Activated T-cell treated with anti-CD3 and anti-CD28 coated beads for 1 hour (primary cell): ENCODE data around the gene ZNF423.

Source experiments
- DNase-seq: peaks from one replicate; pipeline ENCODE4 v3.0.0-alpha.2; 2020; ENCODE audit warnings: low read depth

ZNF423 gene

GRCh38 chr16:49491106-49491670, 364.7 kb downstream of the ZNF423 start:
- no peak for DNase-seq

DNA sequence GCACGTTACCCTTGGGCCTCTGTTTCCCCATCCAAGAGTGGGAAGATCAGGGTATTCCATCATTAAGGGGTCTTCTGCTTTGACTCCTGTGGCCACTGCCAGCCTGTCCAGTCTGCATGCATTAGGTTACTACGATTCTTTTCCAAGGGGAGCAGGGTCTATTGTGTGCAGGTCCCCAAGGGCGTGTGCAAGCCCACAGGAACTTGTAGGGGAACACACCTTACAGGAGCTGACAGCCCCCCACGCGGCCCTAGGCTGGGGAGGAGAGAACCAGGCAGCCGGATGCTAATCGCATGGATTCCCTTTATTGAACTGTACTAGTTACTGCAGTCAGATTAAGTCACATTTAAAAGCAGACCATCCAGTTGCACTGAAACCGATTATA, 365.6 kb downstream of the ZNF423 start:
- DNase-seq = no peak

GRCh38 chr16:49489686-49490320, 366.1 kb downstream of the ZNF423 start:
- no peak for DNase-seq

GRCh38 chr16:49488740-49489525, 367.0 kb downstream of the ZNF423 start:
- no peak for DNase-seq

DNA sequence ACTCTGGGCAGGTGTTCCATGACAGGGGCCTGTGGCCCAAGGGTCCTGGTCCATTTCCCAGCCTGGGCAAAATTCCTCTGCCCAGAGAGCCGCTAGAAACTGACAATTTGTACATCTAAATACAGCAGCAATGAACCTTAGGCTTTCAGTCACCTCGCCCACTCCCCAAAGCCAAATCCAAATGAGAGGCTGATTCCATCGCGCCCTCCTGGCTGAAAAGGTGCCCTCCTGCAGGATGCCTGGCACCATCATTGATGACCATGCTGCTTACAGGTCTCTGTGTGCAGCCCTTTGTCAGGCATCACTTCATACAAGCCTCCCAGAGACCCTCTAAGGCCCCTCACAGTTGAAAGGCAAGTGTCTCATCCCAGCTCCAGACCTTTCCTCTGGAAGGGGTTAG, 367.6 kb downstream of the ZNF423 start:
- DNase-seq = no peak

DNA sequence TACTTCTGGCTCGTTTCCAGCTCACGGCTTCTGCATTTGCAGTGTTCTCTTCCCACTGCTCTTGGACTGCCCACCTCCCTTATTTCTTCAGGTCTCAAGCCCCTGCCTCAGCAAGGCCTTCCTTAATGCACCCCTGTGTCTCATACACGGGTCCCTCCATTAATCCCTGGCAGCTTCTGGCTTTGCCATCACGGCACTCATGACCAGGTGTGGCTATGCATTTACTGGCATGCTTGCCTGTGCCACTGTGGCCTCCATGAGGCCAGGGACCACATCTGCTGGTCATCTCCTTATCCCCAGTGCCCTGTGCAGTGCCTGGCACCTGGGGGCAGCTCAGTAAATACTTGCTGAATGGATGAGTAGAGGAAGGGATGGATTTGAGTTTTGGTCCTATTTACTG, 368.2 kb downstream of the ZNF423 start:
- DNase-seq = no peak

GRCh38 chr16:49486400-49486799, 369.5 kb downstream of the ZNF423 start:
- DNase-seq = no peak

- no peak for DNase-seq
Observed at GRCh38 chr16:49485663-49486062, 370.2 kb downstream of the ZNF423 start.

DNA sequence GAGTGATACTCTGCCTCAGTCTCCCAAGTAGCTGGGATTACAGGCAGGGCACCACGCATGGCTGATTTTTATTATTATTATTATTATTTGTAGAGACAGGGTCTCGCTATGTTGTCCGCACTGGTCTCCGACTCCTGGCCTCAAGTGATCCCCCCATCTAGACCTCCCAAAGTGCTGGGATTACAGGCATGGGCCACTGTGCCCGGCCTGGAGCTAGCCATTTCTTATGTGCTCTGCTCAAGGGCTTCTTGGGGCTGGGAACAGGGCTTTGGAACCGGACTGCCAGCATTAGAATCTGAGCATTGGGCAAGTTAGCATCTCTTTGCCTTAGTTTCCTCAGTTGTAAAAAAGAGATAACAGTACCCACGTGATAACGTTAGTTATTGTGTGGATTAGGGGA, 371.0 kb downstream of the ZNF423 start:
- DNase-seq = no peak

GRCh38 chr16:49484451-49484849, 371.5 kb downstream of the ZNF423 start:
- DNase-seq = no peak

DNA sequence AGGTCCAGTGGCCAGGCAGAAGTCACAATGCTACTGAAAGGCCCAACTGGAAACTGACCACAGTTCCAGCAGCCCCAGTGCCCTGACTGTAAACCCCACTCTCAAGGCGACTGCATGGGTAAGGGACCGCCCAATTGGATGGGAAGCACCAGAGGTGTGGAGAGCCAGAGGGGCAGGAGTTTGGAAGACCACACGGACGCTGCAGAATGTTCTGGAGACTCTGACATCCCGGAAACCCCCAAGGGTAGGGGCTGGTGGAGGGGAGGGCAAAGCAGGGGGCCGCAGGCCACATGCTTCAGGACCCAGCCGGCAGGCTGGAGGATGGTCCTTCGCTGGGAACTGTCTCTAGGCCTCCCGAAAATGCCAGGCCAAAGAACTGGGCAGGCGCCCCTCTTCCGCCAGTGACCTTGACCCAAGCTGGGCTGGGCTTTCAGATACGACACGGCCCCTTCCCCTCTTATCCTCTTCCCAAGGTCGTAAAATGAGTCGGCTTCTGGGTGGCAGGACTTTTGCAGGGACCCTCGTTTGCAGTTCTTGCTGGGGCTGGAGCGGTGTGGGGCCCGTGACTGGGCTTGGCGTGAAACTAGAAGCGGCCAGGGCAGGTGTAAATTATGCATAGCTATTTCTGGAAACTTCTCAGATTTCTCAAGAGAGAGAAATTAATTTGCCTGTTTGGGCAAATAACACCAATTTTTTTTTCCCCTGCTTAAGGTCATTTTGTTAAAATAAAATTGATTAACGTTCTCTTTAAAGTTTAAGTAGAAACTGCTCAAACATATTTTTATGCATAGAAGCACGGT, 372.1 kb downstream of the ZNF423 start:
- DNase-seq = no peak

GRCh38 chr16:49483251-49483650, 372.7 kb downstream of the ZNF423 start:
- no peak for DNase-seq

DNA sequence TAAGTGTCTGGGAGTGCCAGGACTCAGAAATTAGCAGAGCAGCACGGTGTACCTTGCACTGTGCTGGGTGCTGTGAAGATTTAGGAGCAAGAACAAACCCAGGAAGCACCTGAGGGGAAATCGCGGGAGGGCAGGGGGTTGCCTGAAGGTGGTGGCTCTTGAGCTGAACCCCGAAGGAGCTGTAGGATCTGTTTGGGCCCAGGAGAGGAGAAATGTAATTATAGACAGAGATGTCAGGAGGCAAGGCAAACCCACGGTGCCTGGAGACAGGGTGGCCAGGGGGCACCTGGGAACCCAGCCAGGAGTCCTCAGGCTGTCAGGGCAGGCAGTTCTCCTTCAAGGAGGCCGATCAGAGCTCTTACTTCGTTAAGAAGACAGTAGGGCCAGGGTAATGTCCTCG, 373.2 kb downstream of the ZNF423 start:
- DNase-seq = no peak

DNA sequence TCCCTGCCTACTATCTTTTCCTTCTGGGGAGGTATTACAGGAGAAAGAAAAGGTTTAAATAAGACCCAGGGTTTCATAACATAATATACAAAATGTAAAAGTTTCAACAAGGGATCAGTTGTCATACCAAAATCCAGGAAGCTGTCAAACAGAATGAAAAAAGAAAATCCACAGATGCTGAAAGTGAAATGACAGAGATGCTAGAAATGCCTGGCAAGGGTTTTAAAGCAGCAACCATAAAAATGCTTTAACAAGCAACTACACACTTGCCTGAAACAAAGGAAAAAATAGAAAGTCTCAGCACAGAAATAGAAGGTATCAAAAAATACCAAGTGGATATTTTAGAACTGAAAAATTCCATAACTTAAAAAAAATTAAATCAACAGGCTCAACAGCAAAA, 377.3 kb downstream of the ZNF423 start:
- no peak for DNase-seq

DNA sequence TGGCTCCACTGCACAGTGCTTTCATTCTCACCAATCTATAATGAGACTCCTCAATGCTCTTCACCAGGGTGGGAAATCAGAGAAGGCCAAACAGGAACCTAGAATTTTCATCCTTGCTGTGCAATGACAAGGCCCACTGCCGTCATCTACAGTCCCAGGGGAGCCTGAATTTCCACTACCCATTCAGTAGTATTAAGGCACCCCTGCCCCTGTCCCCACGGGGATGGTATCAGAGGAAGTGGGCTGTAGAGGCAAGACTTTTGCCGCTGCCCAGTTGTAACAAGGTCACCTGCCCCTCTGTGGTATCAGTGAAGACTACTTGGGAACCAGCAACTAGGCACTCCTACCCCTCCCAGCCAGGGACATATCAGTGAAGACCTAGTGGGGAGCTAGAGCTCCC, 377.8 kb downstream of the ZNF423 start:
- no peak for DNase-seq

GRCh38 chr16:49477250-49477895, 378.5 kb downstream of the ZNF423 start:
- no peak for DNase-seq

GRCh38 chr16:49474741-49475140, 381.2 kb downstream of the ZNF423 start:
- DNase-seq = no peak

DNA sequence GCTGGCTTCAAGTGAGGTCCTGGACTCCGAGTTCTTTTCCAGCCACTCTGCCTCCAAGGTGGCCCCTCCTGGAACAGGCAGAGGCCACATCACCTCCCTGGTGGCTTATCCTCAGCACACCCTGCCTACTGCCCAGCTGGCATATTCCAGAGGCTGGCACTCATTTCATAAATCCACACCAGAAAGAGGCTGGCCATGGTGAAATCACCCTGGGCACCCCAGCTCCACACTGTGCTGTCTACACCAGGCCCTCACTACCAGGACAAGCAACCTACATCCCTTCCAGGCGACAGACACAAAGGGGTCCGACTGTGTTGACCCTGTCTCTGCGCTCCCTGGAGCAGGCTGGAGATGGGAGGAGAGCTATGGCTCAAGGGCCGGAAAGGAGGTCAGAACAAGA, 382.1 kb downstream of the ZNF423 start:
- DNase-seq = no peak

- DNase-seq = no peak
Observed at GRCh38 chr16:49473131-49473530, 382.8 kb downstream of the ZNF423 start.

DNA sequence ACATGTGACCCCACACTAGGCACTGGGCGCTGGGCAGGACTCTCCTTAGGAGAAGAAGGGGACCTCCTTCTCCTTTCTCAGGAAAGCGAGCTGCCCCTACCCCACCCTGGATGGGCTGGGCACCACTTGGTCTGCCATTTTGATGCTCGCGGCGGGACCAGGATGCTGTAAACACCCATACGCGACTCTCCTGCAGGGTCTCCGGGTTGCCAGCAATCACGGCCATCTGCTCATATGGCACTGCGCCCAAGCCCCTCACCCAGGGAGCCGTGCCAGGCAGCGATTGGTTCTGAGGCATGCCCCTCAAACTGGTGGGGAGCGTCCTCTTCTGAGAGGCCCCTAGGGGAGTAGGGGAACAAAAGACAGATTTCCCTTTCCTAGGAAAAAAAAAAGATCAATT, 383.3 kb downstream of the ZNF423 start:
- no peak for DNase-seq

DNA sequence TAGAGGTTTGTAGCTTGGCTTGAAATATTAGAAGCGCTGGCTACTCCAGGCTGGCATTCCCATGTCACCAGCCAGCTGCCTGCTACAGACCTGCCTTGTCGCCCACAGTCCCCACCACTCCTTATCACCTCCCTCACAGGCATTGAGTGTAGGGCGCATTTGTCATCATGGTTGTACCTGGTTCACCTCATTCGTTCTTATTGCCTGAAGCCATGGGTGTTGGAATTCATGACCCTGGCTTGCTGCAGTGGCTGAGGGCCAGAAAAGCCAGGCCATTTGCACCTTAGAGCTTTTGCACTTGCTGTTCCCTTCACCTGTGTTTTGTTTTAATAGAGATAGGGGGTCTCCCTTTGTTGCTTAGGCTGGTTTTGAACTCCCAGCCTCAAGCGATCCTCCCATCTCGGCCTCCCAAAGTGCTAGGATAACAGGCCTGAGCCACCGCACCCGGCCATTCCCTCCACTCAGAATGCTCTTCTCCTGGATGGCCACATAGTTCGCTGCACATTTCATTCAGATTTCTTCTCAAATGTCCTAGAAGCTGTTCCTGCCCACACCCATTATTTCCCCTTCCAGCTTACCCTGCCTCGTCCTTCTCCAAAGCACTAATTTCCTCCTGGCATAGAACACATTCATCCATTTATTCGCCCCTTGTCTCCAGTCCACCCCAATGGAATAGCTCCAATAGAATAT, 384.7 kb downstream of the ZNF423 start:
- no peak for DNase-seq
